Activated T-helper 1 cell treated with Interleukin-2 at 50 U/mL for 16 hours (primary cell): Measurements from ENCODE around the gene GZMB.
A peak's percentile ranks its signal among the peaks of the same experiment; 100 is the strongest.
"Not testable (repeated sequence)": the region's sequence is repeated elsewhere in the genome, so short reads cannot be mapped to it uniquely, and the experiment has no call there.

ENCODE experiments used
- DNase-seq: peaks from one replicate; pipeline ENCODE4 v3.0.0-alpha.2; 2020; ENCODE audit warnings: low read depth

The GZMB gene

DNA sequence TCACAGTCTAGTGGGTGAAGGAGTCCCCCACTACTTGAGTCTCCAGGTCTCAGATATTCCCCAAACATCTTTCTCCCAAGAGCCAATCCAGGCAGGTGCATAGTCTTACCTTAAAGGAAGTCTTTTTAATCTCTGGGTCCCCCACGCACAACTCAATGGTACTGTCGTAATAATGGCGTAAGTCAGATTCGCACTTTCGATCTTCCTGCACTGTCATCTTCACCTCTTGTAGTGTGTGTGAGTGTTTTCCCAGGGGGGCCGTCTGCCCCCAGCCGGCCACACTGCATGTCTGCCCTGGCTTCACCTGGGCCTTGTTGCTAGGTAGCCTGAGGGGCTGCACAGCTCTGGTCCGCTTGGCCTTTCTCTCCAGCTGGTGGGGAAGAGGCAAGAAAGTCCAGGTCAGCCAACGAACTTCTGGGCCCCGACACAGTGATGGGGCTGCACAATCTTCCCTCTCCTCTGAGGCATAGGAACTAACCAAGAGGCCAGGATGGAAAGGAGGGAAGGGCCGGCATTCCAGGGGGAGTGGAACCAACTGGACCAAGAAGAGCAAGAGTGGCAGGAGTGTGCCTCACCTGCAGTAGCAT lies 2.1 kb downstream of the GZMB start:
- DNase-seq: no peak

DNA sequence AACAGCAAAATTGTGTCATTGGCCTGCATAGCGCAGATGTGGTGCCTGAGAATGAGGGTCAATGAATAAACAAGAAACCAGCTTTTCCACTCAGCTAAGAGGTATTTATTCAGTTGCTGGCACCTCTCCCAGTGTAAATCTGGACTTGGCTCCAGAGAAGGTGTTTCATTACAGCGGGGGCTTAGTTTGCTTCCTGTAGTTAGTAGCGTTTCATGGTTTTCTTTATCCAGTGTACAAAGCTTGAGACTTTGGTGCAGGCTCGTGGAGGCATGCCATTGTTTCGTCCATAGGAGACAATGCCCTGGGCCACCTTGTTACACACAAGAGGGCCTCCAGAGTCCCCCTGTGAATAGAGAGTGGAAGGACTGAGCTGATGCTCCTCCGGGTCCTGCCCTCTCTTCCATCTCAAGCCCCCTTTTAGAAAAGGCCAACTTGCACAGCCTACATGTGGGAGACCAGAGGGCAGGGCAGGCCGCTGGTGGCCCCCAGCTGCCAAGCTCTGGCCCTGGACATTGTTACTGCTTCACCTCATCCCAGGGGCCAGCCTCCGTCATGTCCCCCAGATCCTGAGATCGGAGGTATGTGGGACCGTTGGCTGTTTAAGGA lies 3.0 kb downstream of the GZMB start:
- DNase-seq: no peak

DNA sequence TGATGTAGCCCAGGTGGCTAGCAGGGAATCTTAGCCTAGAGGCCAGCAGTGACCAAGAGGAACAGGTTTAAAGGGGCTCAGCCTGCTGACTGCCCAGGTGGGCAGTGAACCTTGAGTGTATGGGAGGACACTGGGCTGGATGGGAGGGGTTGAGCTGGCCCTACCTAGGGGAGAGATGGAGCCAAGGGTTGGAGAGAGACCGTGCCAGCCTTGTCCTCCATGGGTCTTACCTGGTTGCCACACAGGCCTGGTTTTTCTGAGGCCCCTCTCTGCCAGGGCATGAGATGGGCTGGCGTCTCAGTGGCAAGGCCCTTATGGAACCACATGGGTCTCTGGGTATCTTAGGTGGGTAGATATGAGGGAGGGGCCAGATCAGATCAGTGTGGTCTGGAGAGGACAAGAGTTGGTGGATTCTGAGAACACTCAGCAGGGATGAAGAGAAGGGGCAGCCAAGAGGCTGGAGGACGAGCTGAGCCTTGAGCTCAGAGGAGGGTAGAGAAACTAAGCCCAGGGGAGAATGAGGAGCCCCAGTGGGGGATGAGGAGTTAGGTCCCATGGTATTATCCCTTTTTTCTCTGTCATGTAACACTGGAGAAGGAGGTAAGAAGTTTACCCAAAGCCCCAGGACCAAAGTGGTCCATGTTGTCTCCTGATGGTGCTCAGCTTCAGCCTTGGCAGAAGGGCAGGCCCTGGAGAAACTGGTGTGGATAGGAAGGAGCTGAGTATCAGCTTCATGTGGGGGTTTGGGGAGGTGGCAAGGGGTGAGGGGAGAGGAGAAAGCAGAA lies 3.7 kb downstream of the GZMB start:
- no peak for DNase-seq

DNA sequence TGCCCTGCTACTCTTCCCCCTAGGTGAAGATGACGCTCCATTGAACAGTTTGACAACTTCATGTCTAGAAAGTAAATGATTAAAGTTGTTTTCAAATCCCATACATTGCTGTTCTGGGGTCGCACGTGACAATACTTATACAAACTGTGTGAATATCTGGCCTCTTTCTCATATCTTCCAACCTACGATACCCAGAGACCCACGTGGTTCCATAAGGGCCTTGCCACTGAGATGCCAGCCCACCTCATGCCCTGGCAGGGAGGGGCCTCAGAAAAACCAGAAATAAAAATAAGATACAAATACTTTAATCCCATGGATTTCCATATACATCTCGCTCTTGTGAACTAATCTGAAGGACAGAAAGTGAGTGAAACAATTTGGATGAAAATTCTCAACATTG lies 4.5 kb downstream of the GZMB start:
- no peak for DNase-seq

DNA sequence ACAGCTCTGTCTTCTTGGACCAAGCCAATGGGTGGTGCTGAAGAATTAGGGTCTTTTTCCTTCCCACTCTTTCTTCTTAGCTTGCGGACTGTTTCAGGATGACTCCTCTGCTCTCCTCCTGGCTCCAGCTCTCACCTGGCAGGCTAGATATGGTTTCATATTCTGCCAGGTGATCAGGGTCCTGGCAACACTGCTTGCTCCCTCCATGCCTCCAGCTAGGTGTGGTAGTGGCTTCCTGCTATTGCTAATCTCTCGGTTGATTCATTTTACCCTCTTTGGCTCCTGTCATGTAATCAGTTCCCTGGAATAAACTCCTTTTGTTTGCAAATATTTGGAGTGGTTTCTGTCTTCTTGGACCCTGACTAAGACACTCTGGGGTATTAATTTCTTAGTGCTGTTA lies 20.2 kb downstream of the GZMB start:
- DNase-seq: no peak

DNA sequence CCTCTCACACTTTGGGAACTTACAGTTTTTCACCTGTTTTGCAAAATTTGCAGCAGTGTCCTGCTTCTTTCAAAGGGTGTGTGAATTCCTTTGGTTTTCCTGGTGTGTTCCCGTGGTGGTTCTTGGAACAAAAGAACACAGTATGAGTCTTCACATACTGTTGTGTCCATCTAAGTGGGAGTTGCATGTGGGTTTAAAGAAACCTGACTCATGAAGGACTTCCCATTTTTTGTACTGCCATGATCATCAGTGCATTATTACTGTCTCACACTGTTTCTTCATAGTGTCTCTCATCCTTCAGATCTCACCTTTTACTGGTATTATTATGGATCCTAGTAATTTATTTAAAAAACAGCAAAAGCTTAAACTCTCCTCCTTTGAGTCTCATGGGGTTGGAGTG lies 20.7 kb downstream of the GZMB start:
- no peak for DNase-seq

DNA sequence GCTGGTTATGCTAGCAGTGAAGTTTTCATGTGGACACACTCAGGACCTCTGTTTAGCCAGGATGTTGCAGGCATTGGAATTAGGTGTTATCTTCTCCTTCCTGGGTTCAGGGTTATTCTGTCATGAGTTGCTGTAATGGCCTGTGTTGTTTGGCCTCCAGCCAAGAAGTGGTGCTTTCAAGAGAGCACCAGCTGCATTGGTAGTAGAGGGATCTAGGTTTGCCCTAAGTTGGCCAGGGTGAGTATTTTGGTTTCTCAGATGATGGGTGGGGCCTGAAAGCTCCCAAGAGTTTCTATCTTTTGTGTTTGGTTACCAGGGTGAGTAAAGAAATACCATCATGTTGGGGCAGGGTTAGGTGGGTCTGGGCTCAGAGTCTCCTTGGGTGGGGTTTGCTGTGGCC lies 21.8 kb downstream of the GZMB start:
- DNase-seq: no peak

DNA sequence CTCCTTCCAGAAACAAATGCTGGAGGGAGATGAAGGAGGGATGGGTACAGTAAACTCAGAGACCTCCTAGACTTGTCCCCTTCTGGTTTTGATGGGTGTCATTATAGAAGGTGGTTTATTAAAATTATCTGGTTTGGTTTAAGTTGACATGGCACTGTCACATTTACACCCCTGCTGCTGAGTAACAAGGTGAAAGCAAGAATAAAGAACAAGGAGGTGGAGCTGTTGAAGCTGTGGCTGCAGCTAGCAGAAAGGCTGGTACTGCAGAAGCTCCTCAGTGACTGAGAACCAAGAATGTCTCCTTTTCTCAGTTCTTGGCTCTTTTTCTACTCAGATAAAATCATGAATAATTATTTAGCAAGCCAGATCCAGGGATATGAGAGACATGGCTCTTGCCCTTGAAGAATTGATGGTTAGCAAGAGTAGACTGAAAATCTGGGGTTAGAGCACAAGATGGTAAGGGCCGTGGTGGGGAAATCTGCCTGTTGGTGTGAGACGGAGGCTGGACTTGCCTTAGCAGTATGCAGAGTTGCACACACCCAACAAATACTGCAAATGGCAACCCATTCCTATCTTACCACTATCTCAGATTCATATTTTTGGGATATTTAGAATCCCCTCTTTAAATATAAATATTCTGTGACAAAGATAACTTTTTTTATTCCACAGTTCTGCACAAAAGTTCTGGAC lies 24.2 kb downstream of the GZMB start, which contains the start of gene GZMH:
Gene GZMH, minus strand, starts transcription at position 31 of the 690 bp plus-strand sequence. CDS start 72 bp downstream, outside the sequence.
- DNase-seq: no peak

DNA sequence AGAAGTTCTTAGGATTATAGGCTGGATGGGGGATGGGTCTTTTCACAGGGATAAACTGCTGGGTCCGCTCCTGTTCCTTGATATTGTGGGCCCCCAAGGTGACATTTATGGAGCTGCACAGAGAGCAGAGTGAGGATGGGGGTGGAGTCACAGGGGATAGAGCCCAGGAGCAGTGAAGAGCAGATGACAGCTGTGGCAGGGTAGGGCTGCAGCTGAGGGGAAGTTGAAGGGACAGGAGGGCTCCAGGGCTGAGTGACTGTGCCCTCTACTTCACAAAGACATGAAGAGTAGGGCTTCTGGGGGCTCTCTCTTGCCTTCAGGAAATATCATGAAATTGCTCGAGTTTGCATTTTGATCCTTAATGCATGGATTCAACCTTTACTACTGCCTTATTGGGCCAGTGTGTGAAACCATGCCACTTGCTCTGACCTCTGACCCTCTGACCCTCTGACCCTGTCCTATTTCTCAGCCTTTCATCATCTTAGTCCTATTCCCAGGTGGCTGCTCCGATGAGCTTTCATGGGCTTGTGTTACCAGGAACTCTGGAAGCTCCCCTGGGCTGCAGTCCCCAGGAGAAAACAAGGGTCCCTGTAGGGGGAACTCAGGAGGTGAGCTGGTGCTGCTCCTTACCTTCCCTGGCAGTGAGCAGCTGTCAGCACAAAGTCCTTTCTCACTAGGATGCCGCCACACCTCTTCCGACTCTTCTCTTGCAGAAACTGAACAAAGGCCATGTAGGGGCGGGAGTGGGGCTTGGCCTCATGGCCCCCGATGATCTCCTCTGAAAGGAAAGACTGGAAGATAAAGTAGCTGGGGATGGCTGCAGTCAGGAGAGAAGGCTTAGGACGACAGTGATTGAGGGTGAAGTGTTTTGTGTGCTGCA lies 26.1 kb downstream of the GZMB start:
- DNase-seq: no peak

DNA sequence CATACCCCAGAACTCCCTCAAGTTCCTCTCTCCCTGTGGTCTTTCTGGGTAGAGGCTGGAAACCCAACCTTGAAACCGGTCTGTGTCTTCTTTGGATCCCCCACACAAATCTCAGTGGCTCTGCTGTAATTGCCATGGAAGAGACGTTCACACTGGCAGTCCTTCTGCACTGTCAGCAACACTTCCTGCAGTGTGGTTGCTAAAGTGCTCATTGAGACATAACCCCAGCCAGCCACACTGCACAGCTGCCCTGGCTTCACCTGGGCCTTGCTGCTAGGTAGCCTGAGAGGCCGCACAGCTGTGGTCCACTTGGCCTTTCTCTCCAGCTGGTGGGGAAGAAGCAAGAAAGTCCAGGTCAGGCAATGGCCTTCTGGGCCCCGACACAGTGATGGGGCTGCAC lies 26.9 kb downstream of the GZMB start:
- DNase-seq: no peak

DNA sequence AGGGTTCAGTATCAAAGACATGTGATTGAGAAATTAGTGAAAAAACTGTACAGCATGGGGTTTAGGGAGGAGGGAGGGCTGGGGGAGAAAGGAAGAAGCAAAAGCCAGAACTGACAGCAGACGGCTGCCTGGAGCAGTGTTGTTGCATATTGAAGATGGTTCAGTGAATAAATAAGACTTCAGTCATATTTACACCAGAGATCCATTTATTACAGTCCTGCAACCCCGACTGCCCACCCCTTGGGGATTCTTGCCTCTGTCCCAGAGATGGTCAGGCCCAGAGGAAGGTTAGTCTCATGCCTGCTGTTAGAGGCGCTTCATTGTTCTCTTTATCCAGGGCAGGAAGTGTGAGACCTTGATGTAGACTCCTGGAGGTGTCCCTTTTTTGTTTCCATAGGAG lies 27.7 kb downstream of the GZMB start:
- DNase-seq: no peak

DNA sequence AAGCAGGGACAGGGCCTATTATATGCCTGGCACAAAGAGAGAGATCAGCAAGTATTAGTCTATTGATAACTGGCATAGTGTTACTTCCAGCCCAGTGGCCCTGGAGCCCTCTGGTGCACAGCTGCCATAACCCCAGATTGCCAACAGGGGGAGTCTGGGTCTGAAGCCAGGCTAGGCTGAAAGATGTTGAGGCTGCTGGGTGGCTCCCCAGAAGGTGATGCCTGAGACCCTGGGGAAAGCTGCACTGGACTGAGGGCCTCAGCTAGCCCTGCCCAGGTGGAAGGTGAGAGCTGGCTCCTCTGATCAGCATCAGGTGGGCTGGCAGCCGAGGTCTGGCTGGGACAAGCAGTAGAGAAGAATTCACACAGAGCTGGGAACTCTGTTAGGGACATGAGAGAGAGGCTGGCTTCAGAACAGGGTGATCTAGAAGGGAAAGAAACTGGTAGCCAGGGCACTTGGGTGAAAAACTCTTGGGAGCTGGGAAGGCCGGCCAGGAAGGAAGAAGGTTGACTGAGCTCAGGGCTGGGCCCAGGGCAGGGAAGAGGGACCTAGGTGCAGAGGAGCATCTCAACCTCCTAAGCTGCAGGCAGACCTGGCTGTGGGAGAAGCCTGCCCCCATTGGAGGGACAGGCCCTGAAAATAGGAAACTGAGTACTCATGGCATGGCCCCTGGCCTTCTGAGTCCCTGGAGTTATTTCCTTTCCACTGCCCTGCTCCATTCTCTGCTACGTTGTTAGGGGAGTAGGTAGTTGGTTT lies 28.4 kb downstream of the GZMB start:
- peak; percentile 37 for DNase-seq

DNA sequence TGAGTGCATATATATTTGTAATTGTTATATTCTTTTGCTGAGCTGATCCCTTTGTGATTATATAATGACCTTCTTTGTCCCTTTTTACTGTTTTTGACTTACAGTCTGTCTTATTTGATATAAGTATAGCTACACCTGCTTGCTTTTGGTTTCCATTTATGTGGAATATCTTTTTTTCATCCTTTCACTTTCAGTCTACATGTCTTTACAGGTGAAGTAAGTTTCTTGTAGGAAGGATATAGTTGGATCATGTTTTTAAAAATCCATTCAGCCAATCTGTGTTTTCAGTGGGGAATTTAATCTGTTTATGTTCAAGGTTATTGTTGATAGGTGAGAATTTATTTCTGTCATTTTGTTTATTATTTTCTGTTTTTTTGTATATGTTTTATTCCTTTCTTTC lies 36.6 kb downstream of the GZMB start:
- no peak for DNase-seq

DNA sequence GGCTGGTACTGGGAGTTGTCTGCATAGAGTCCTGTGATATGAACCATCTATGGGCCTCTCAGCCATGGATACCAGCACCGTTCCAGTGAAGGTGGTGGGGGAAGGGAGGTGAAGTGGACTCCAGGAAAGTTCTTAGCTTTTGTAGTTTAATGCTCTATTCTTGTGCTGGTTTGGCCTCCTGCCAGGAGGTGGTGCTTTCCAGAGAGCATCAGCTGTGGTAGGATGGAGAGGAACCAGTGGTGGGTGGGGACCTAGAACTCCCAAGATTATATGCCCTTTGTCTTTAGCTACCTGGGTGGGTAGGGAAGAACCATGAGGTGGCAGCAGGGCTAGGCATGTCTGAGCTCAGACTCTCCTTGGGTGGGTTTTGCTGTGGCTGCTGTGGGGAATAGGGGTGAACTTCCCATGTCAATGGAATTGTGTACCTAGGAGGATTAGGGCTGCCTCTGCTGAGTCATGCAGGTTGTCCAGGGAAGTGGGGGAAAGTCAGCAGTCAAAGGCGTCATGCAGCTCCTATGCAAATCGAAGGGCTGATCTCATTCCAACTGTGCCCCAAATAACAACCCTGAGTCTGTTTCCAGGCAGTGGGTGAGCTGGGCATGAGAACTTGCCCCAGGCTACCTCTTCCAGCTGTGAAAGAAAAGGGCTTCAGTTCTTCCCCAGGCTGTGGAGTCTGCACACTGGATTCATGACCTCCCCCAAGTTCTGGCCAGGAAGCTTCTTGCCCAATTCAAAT lies 38.7 kb downstream of the GZMB start:
- no peak for DNase-seq

DNA sequence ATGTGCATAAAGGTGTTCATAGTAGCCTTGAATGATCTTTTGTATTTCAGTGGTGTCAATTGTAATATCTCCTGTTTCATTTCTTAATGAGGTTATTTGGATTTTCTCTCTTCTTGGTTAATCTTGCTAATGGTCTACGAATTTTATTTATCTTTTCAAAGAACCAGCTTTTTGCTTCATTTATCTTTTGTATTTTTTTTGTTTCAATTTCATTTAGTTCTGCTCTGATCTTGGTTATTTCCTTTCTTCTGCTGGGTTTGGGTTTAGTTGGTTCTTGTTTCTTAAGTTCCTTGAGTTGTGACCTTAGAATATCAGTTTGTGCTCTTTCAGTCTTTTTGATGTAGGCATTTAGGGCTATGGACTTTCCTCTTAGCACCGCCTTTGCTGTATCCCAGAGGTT lies 43.0 kb downstream of the GZMB start:
- DNase-seq: not testable (repeated sequence)

DNA sequence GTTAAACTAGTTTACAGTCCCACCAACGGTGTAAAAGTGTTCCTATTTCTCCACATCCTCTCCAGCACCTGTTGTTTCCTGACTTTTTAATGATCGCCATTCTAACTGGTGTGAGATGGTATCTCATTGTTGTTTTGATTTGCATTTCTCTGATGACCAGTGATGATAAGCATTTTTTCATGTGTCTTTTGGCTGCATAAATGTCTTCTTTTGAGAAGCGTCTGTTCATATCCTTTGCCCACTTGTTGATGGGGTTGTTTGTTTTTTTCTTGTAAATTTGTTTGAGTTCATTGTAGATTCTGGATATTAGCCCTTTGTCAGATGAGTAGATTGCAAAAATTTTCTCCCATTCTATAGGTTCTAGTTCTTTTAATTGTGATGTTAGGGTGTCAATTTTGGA lies 49.6 kb downstream of the GZMB start:
- DNase-seq: not testable (repeated sequence)
